ENCODE measurements around the gene LCN2. TPM values are rescaled to one million over a fixed set of nuclear protein-coding genes. Genes with fewer than 3 reads are reported as not detected.

LCN2 gene
- total and polyA plus RNA-seq, 9 of the 15 experiments (the other 6 are each of a cell fraction or from before 2014, with no cell fraction given): 0.10 to 1.2 (median 0.44) TPM; not detected in 1

DNA sequence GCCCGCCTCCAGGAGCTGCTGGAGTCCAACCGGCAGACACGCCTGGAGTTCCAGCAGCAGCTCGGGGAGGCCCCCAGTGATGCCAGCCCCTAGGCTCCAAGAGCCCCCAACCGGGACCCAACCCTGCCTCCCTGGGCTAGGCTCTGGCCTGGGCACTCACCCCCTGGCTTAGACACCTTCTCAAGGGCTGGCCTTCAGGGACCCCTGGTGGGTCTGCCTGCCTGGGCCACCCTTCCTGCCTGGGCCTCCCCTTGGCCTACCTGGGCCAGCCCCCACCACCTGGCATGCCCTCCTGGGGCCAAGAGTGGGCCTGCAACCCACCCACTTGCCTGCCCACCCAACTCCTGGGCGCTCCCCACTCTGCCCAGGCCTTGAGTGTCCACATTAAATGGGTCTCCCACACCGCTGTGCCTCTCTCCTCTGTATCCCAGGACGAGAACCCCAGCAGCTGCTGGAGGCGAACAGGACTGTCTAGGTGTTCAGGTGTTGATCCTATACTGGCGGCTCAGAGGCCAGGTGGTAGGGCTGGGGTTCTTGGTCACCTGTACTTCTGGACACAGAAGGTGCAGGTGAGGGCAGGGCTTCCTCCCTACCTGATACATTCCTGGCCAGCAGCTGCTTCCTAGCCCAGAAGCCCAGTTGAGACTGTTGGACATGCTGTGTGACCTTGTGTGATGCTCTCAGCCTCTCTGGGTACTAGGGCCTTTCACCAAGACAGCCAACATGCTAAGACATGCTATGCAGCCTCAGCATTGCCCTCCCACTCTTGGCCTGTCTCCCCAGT is 14.5 kb downstream of the LCN2 start:
- H3K9me3 ChIP-seq (replicated peaks; ENCODE audit: control insufficient read depth, insufficient read depth, low read depth, low read length): no peaks in the 10 kb centered on the region
- FAIRE-seq (no peak), ATAC-seq (no peak), DNase-seq (ENCODE audit: extremely low read depth in 1 of 4, low spot score in 3 of 4) (no peak)
- H3K27ac ChIP-seq (ENCODE audit: extremely low read depth, low read depth, low read length): peak overlapping the region; percentile 30; the same call in 1 of the 3 replicates
- WGBS (ENCODE audit: insufficient coverage, low coverage, missing lambda C conversion rate): 94% methylated on average over 10 of the region's 10 CpGs
- peak overlapping the region in 1 of 2 experiments; percentile 75; a peak in 2 of 4 replicates for H3K9ac ChIP-seq (ENCODE audit: insufficient read depth in 1 of 2, low read depth in 2 of 2, low read length in 2 of 2)
- peaks cover 20% of the 10 kb centered on the region; the same call in 1 of the 2 replicates for H4K20me1 ChIP-seq (replicated peaks; ENCODE audit: control insufficient read depth, insufficient read depth, low read length)
- H3K27me3 ChIP-seq (ENCODE audit: control insufficient read depth in 2 of 2, insufficient read depth in 2 of 2, low read length in 2 of 2): no peaks in the 10 kb centered on the region
- no peak overlapping the region for H3K4me2 ChIP-seq (ENCODE audit: insufficient read depth, low read length)
- CTCF ChIA-PET (ENCODE audit: low intra/inter-chr PET ratio): no interaction called here
- POLR2A ChIA-PET: interaction anchor here (0.5 to 11.0 kb wide), 8 partner anchors 11 to 183 kb away, joined by 3 to 155 read pairs (median 6); partner anchors contain the start of genes CIZ1 and EEIG1
- peaks cover 27% of the 10 kb centered on the region for H3K79me2 ChIP-seq (ENCODE audit: control insufficient read depth, insufficient read depth, low read length)
- no peaks in the 10 kb centered on the region for H3K9me1 ChIP-seq (ENCODE audit: control insufficient read depth, insufficient read depth, low read length)
- intact Hi-C loops (cut with micrococcal nuclease): loop anchor here (5.0 kb wide), 1 partner anchor 44 kb away; no protein-coding TSS in a partner anchor
- peaks cover 63% of the 10 kb centered on the region for H3K36me3 ChIP-seq (ENCODE audit: control insufficient read depth, insufficient read depth, low read length)
- H3K4me1 ChIP-seq (replicated peaks in 1 of 2; ENCODE audit: control insufficient read depth in 2 of 2, insufficient read depth in 2 of 2, low read length in 2 of 2): peaks cover 10 to 49% of the 10 kb centered on the region in 2 experiments
- in situ Hi-C loops (cut with MboI): no loop called here
- no peak overlapping the region for H3K4me3 ChIP-seq
- BruUV-seq (replicated peaks): no TSS peak
- no peak overlapping the region for H2AFZ ChIP-seq (ENCODE audit: low read depth, low read length)
- TF ChIP-seq POLR2G (IDR thresholded peaks at IDR 0.05; ENCODE audit: low read depth, low read length) (peak; percentile 69), ELF2 (CRISPR knock-in tag; IDR thresholded peaks at IDR 0.05) (no peak), RCOR1 (IDR thresholded peaks at IDR 0.05; ENCODE audit: borderline replicate concordance in 1 of 2, low read depth in 2 of 2, low read length in 2 of 2) (0 out of 4 replicates have a peak, but pooled peaks of 1 of the 2 experiments have one; percentile 57), MCM7 (IDR thresholded peaks at IDR 0.05) (no peak), ZNF583 (CRISPR knock-in tag; IDR thresholded peaks at IDR 0.05) (0 out of 2 replicates have a peak, but pooled peaks have one; percentile 16), SUPT5H (IDR thresholded peaks at IDR 0.05) (peak; percentile 43), ZNF224 (CRISPR knock-in tag; IDR thresholded peaks at IDR 0.05) (no peak), SMAD3 (CRISPR knock-in tag; conservative IDR thresholded peaks at IDR 0.05) (no peak), RFX5 (IDR thresholded peaks at IDR 0.05; ENCODE audit: low read depth, low read length) (no peak), RBM14 (IDR thresholded peaks at IDR 0.05; ENCODE audit: borderline replicate concordance, insufficient read depth, low read depth, low read length) (no peak), GTF2A2 (tag; IDR thresholded peaks at IDR 0.05) (no peak), CEBPG (CRISPR knock-in tag; IDR thresholded peaks at IDR 0.05) (no peak), CEBPG (tag; conservative IDR thresholded peaks at IDR 0.05 in 1 of 2, IDR thresholded peaks at IDR 0.05 in 1 of 2) (no peak), HMG20A (CRISPR knock-in tag; conservative IDR thresholded peaks at IDR 0.05) (no peak), CREM (IDR thresholded peaks at IDR 0.05; ENCODE audit: low read depth) (no peak), NR2C1 (IDR thresholded peaks at IDR 0.05) (no peak), NR2C1 (tag; IDR thresholded peaks at IDR 0.05) (no peak), ZKSCAN1 (IDR thresholded peaks at IDR 0.05; ENCODE audit: low read depth, low read length) (no peak), ZFP36 (IDR thresholded peaks at IDR 0.05; ENCODE audit: low read depth, low read length, partially characterized antibody) (peak; percentile 90), ZNF316 (IDR thresholded peaks at IDR 0.05) (no peak), NR4A1 (CRISPR knock-in tag; IDR thresholded peaks at IDR 0.05) (no peak), NR4A1 (tag; IDR thresholded peaks at IDR 0.05) (no peak), ZNF23 (CRISPR knock-in tag; IDR thresholded peaks at IDR 0.05) (no peak), ZNF644 (tag; IDR thresholded peaks at IDR 0.05; ENCODE audit: low read depth) (no peak), RBFOX2 (IDR thresholded peaks at IDR 0.05; ENCODE audit: low read depth, low read length) (peak; percentile 58), TAF15 (IDR thresholded peaks at IDR 0.05; ENCODE audit: low read depth, low read length) (no peak), FIP1L1 (IDR thresholded peaks at IDR 0.05; ENCODE audit: low read depth, low read length, poor library complexity, severe bottlenecking) (peak; percentile 20), SMARCA5 (IDR thresholded peaks at IDR 0.05) (peak; percentile 64; the same call in 1 of the 2 replicates)
